Hematopoietic multipotent progenitor cell treated with erythropoietin and hydrocortisone succinate and interleukin-3 and kit ligand, for 6 days (in vitro differentiated cells): Measurements from ENCODE around the gene EIF1AX.
A peak's percentile ranks its signal among the peaks of the same experiment; 100 is the strongest.

Experiments
- DNase-seq: peaks from one replicate; pipeline ENCODE4 v3.0.0-alpha.2; 2015

EIF1AX gene

DNA sequence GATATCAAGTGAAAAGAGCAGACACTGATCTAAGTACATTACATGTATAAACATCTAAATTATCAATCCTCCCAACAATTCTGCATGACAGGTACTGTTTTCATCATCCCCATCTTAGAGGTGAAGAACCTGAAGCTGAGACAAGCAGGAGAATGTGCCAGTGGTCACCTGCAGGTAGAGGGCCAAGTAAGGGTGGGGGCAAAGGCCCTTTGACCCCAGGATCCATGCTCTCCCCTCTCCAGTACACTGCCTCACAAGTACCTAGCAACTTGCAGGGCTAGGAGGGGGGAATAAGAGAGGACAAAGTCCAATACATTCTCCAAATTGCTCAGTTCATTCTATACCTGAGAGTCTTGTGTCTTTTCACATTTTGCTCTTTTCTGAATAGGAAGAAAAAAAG is 16.7 kb downstream of the EIF1AX start:
- no peak for DNase-seq

DNA sequence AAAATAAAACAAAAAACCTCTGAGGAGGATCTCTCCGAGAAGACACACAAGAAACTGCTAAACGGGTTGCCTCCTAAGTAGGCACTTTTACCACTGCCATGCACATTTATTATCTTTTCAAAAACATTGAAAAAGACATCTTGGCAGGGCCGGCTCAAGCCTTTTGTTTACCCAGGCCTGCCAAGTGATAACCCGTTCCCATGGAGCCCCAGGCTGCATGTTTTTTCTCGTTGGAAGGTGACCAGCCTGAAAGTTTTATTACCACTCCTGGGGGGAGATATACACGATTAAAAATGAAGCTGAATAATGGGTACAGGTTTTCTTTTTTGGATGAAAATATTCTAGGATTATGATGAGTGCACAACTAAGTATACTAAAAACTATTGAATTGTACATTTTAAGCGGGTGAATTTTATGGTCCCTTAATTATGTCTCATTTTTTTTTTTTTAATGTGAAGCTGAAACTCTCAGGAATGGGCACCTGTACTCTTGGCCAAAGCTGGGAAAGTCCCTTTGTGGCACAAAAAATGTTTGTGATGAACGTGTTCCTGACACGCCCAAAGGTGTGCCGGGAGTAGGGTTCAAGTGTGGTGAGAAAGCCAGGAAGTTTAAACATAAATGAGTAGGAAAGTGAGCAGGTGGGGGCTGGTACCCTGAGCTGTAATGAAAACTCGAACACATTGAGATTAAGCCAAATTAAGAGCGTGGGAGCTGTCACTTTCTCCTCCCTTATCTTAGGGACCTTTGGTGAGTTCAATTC is 23.4 kb downstream of the EIF1AX start:
- peak; percentile 18 for DNase-seq

DNA sequence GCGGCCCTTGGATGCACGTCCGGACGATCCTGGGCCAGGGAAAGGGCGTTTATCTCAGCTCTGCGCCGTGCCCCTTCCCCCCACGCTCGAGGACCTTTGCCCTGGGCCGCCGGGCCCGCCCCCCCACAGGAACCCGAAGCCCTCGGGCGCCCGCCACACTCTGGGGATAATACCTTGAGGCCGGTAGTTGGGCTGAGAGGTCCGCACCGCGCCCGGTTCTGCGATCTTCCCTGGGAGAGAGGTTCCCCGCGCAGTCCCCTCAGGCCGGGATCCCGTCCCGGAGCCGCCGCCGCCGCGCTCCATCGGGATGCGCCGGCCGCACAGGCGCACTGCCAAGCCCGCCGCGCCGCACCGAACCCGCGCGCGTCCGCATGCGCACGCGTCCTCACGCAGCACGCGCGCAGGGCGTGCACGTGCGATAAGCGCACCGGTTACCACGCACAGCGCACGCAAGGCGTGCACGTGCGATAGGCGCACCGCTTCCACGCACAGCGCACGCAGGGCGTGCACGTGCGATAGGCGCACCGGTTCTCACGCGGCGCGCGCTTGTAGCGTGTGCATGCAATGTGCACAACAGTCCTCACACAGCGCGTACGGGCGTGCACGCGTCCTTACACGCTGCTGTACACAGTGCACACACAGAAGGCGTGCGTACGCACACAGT is 24.9 kb downstream of the EIF1AX start, which contains the start of gene MAP7D2:
TSS of gene MAP7D2 (minus strand) at position 331 of the 664 bp plus-strand sequence. CDS start at position 303, 28 bp downstream.
- DNase-seq, result peak; percentile 7

DNA sequence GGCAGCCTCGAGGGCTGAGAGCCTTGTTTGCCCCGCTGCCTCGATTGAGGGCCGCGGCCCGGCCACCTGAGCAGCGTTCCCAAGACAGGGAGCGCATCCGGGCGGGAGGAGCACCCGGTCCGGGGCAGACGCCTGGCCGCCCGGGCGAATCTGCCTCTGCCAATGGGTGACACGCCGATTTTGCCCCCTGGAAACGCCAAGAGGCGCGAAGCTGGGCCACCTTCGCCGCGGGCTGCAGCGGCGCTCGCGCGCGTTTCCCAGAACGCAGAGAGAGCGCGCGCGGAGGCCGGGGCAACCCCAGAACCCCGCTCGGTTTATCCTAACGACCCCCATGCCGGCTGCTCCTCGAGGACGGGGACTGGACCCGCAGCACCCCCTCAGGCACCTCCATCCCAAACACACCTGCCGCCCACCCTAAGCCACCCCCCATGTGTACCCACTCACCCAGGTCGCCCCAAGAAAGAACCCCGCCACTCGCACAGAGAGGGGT is 25.5 kb downstream of the EIF1AX start:
- DNase-seq, result no peak

- no peak for DNase-seq
Observed at GRCh38 chrX:20112022-20112774, 29.4 kb downstream of the EIF1AX start.

GRCh38 chrX:20111271-20111670 is 30.4 kb downstream of the EIF1AX start:
- DNase-seq, result no peak

GRCh38 chrX:20101934-20102581 is 39.6 kb downstream of the EIF1AX start:
- DNase-seq, result no peak

DNA sequence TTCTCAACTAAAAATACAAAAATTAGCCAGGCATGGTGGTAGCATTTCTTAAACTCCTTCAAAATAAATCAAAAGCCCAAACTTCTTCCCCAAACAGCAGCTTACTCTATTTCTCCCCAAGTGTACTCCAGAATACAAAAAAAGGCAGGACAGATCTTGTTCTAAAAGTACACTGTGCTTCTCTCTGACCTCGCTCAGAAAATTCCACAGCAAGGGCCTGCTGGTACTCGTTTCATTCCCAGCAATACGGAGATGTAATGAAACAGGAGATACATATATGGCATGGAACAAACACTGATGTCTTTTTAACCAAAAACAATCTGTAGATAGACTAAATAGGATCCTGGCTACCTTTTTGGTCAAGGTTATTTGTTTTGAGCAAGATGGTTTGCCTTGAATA is 50.1 kb downstream of the EIF1AX start:
- no peak for DNase-seq

- no peak for DNase-seq
Observed at GRCh38 chrX:20089845-20090244, 51.8 kb downstream of the EIF1AX start.

- no peak for DNase-seq
Observed at GRCh38 chrX:20080277-20080676, 61.4 kb downstream of the EIF1AX start.
